ENCODE results near the gene FOXO6. TPM values are rescaled to one million over a fixed set of nuclear protein-coding genes. Genes with fewer than 3 reads are reported as not detected.

Gene FOXO6
- total and polyA plus RNA-seq, 2 of the 13 experiments (the other 11 are each of a cell fraction or from before 2014, with no cell fraction given) = 0.13 TPM; not detected in 1

DNA sequence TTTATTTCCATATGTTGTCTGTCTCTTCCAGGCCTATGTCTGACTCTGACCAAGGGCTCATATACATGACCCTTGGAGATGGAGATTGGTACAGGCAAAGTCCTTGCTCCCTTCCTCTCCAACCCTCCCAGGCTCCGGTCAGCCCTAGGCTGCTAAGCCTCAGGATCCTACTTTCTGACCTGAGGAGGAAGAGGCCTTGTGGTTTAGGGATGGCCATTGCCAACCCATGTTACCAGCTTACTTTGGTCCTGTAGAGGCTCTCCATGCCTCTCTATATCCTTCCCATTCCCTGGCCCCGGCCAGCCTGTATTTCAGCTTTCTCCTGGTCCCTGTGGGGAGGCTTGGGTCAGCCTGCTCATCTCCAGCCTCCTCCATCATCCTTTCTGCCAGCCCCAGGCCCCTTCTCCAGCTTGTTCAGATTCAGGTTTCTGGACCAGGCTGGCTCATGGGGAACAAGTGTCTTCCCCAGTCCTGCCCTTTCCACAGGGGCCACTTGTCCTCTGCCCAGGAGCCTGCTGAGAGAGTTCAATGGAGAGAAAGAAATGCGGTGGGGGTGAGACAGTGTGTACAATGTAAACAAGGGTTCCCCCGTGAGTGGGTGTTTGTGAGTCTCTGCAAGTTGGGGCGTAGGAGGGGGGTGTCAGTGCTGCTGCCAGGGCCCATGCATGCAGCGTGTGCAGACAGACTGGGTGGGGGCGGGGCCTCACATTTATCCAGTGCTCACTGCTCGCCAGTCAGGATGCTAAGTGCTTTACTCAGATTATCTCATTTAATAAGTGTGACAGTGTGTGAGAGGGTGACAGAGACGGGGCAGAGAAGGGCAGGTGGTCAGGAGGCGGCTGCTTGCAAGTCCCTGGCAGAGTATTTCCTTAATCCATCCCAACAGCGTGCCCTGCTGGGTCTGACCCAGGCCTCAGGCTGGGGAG, 31.3 kb upstream of the FOXO6 start (continued):
- TF ChIP-seq ZNF281 (CRISPR knock-in tag; IDR thresholded peaks at IDR 0.05; ENCODE audit: borderline replicate concordance) (no peak), MYNN (CRISPR knock-in tag; IDR thresholded peaks at IDR 0.05; ENCODE audit: low read depth) (no peak), ZNF350 (CRISPR knock-in tag; IDR thresholded peaks at IDR 0.05; ENCODE audit: borderline replicate concordance, low read depth) (no peak), SOX5 (CRISPR knock-in tag; IDR thresholded peaks at IDR 0.05; ENCODE audit: borderline replicate concordance) (no peak), ZNF619 (CRISPR knock-in tag; IDR thresholded peaks at IDR 0.05) (no peak), YEATS4 (CRISPR knock-in tag; IDR thresholded peaks at IDR 0.05; ENCODE audit: borderline replicate concordance) (no peak), ZNF816 (CRISPR knock-in tag; IDR thresholded peaks at IDR 0.05; ENCODE audit: borderline replicate concordance) (no peak), ZNF567 (CRISPR knock-in tag; IDR thresholded peaks at IDR 0.05; ENCODE audit: borderline replicate concordance) (no peak), NONO (IDR thresholded peaks at IDR 0.05) (no peak), NONO (CRISPR knock-in tag; conservative IDR thresholded peaks at IDR 0.05) (no peak)
- TF ChIP-seq, protein P1, sequence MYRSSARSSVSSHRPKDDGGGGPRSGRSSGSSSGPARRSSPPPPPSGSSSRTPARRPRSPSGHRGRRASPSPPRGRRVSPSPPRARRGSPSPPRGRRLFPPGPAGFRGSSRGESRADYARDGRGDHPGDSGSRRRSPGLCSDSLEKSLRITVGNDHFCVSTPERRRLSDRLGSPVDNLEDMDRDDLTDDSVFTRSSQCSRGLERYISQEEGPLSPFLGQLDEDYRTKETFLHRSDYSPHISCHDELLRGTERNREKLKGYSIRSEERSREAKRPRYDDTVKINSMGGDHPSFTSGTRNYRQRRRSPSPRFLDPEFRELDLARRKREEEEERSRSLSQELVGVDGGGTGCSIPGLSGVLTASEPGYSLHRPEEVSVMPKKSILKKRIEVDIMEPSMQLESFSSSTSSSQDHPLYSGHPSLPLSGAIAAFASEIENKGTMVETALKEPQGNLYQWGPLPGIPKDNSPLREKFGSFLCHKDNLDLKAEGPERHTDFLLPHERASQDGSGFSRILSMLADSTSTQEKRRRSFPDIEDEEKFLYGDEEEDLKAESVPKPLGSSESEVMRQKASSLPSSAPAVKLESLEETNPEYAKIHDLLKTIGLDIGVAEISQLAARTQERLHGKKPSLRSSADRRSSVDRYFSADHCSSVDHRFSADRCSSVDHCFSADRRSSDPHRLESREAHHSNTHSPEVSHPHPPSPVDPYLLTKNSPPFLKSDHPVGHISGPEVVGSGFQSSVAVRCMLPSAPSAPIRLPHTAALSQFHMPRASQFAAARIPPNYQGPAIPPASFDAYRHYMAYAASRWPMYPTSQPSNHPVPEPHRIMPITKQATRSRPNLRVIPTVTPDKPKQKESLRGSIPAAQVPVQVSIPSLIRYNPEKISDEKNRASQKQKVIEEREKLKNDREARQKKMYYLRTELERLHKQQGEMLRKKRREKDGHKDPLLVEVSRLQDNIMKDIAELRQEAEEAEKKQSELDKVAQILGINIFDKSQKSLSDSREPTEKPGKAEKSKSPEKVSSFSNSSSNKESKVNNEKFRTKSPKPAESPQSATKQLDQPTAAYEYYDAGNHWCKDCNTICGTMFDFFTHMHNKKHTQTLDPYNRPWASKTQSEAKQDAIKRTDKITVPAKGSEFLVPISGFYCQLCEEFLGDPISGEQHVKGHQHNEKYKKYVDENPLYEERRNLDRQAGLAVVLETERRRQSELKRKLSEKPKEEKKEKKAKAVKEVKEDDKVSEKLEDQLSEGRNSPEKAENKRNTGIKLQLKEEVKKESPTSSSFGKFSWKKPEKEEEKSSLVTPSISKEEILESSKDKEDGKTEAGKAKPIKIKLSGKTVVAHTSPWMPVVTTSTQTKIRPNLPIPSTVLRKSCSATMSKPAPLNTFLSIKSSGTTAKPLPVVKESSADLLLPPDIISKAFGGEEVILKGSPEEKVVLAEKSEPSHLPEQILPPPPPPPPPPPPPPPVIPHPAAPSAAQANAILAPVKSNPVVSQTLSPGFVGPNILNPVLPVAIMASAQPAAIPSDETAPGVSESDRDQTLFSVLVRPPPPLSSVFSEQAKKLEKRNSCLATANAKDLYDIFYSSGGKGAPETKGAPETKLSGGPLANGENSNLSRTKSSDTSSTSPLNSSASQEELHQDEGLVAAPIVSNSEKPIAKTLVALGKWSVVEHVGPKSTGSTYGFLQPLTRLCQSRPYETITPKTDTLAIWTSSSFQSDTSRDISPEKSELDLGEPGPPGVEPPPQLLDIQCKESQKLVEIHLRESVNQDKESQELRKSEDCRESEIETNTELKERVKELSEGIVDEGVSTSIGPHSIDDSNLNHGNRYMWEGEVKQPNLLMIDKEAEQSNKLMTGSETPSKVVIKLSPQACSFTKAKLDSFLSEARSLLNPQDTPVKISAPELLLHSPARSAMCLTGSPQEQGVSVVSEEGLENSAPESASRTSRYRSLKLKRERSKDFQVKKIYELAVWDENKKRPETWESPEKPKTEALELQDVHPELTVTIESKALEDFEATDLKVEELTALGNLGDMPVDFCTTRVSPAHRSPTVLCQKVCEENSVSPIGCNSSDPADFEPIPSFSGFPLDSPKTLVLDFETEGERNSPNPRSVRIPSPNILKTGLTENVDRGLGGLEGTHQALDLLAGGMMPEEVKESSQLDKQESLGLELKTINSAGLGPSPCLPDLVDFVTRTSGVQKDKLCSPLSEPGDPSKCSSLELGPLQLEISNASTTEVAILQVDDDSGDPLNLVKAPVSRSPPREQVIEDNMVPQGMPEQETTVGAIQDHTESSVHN (CRISPR knock-in tag; IDR thresholded peaks at IDR 0.05) = no peak

Data from HepG2 (cell line).